Sigmoid colon (tissue), 4 donors: Measurements from ENCODE around the gene OR2V1.

ENCODE experiments used
- CTCF ChIP-seq, 4 experiments: fragments of 450-650 bp in 3 of 4; fragments of 200-600 bp in 1 of 4; IDR thresholded peaks; one replicate each; pipeline ENCODE4 v1.5.1; 2016 to 2019; ENCODE audit warnings: antibody characterized with exemption in 4 of 4, mild to moderate bottlenecking in 3 of 4, moderate library complexity in 2 of 4
- POLR2A ChIP-seq, 2 donors: fragments of 450-650 bp; IDR thresholded peaks; one replicate each; pipeline ENCODE4 v1.6.1; 2016; ENCODE audit warnings: antibody characterized with exemption in 2 of 2, mild to moderate bottlenecking in 2 of 2, moderate library complexity in 2 of 2
- POLR2AphosphoS5 ChIP-seq, 4 donors: sonication (generic); formaldehyde crosslinking; IDR thresholded peaks; one replicate each; pipeline ENCODE4 v1.6.1; 2017; ENCODE audit warnings: antibody characterized with exemption in 4 of 4

- TF ChIP-seq CTCF (IDR thresholded peaks at IDR 0.05) (no peak), POLR2A (IDR thresholded peaks at IDR 0.05) (no peak), POLR2AphosphoS5 (IDR thresholded peaks at IDR 0.05) (no peak)
Observed at GRCh38 chr5:181100121-181100875, 30.7 kb downstream of the OR2V1 start.
